ENCODE results near the gene DUSP8.
A peak's percentile ranks its signal among the peaks of the same experiment; 100 is the strongest.
"Not testable (repeated sequence)": the region's sequence is repeated elsewhere in the genome, so short reads cannot be mapped to it uniquely, and the experiment has no call there.

DUSP8 gene

DNA sequence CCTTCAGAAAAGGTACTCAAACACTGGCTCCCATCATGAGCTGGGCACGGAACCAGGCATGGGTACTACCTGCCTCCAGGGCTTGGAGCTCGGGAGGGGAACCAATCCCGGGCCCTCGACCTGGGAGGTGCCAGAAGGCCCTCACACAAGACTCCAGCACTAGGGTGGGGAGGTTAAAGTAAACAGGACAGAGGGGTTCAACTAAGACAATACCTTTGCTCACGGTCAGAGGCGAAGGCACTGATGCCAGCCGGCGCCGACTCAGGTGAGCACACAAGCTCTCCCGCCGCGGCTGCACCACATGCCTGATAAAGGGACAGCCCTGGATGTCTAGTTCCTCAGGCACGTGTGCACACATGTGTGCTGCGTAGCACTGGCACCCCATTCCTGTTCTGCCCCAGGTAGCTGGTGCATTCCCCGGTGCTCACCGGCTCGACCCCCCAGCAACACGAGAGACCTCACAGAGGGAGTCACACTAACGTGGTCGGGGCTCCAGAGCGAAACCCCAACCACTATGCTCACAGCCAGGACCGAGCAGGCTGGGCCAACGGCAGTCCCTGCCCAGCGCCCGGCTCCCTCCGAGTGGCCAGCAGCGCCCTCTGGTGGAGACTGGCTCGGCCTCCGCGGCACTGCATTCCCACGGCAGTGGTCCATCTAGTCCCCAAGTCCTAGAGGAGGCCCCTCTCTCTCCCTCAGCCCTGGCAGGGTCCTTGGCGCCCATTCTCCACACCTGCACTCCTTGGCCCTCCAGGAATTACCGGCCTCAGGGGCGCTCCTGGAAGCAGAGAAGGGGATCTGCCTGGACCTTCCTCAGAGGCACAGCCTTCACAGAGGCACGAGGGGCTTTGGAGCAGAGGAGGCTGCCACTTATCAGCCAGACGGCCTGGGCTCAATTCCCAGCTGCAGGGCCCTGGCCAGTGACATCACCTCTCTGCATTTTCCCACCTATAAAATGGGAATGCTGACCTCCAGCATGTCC lies 56.7 kb downstream of the DUSP8 start:
- peak; percentile 56 for DNase-seq (ENCODE audit: low read depth)

DNA sequence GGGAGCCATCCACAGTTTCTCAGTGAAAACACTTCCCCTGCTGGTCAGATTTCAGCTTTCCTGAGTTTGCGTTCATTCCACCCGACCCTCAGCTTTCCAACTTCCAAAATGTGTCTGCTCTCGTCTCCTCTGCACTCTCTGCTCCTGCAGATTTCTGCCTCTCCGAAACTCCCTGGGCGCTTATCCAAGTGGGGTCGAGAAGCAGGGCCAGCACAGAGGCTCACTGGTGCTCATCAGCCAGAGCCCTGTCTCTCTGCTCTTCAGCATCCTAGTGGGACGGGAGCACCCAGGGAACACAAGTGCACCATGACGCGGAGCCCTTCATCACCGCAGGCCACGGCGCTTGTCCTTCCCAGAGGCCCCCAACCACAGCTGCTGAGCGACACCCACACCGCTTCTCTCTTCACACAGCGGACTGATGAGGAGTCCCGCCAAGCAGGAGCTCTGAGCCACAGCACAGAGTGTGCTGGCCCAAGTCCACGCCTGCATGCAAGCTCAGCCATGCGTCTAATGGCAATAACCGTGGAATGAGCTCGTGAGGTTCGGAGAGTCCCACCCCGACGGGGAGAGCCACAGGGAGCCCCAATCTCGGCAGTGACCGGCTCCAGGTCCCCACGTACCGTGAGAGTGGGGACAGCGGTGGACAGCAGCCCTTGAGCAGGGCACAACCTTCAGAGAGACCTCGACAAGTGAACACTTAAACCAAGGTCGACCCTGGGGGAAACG lies 57.6 kb downstream of the DUSP8 start:
- no peak for DNase-seq (ENCODE audit: low read depth)

DNA sequence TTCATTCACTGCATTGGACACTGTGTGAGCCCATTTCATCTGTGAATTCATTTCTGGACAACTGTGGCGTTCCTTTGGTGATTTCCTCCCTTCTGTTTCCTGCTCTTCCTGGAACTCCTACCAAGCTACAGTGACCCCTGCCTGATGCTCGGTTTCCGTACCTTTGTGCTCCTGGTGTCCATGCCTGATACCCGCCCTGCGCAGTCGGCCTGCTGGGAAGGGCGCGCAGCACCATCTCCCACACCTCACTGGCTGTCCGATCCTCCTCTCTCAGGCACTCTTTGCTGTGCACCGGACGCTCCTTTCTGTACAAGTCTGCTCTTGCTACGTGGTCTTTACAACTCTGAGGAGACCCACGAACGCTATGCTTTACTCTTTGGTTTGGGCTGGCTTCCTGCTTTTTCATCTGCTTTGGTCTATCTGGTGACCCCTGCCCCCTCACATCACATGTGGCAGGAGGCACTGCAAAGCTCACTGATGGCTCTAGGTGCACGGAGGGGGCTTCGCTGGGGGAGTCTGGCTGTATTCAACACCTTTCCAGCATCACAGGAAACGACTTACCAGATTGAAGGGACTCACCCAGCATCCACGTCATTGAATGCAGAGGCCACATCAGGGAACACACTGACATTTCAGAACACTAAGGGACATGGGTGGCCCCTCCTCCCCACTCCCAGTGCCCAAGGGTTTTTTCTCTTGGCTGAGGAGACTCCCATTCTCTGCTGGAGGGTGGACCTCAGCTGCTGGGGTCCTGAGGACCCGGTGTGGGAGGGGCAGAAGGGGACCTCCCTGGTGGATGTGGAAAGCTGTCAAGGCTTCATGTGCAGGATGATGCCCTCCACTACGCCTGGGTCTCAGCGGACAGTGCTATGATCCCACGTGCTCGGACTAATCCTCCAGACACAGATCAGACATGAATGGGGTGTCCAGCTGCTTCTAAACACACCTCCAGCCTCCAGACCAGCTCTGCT lies 58.5 kb downstream of the DUSP8 start:
- DNase-seq (ENCODE audit: low read depth) = no peak

DNA sequence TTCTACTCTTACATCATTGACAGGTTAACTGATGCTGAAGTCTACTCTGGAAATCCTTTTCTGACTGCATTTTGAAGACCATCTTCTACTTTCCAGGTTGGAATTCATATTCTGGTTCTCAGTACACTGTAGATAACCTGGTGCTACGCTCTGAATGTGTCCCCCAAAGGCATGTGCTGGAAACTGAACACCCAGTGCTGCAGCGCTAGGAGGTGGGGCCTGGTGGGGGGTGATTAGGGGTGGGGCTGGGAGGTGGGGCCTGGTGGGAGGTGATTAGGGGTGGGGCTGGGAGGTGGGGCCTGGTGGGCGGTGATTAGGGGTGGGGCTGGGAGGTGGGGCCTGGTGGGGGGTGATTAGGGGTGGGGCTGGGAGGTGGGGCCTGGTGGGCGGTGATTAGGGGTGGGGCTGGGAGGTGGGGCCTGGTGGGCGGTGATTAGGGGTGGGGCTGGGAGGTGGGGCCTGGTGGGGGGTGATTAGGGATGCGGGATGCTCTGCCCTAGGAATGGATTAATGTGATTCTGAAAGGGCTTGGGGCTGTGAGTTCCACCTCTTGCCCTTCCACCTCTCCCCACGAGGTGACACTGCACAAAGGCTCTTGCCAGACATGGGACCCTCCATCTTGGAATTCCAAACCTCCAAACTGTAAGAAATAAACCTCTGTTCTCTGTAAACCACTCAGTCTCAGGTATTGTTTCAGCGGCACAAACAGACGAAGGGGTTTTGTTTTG lies 59.4 kb downstream of the DUSP8 start:
- not testable (repeated sequence) for DNase-seq (ENCODE audit: low read depth)

DNA sequence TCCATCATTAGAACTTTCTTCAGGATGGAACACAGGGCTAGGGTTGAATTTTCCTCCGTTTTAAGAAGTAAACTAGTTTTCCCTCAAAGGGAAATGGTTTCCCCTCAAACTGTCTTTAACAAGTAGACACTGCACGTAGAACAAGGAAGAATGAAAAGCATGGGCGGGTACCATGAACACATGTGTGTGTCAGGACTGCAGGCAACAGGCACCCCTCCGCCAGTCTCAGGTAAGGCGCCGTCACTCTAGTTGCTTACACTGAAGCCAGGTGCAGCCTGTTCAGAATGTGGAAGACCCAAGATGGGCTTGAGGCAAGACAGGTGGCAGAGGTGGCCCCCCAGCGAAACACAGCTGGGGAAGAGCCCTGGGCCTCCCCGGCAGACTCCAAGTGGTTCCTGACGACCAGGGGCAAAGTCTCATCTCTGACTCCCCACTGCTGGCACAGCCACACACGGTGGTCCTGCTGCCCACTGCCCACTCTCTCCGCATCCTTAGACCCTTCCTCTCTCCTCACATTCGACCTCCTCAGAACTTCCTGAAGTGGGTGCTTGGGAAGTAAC lies 60.1 kb downstream of the DUSP8 start:
- no peak for DNase-seq (ENCODE audit: low read depth)

DNA sequence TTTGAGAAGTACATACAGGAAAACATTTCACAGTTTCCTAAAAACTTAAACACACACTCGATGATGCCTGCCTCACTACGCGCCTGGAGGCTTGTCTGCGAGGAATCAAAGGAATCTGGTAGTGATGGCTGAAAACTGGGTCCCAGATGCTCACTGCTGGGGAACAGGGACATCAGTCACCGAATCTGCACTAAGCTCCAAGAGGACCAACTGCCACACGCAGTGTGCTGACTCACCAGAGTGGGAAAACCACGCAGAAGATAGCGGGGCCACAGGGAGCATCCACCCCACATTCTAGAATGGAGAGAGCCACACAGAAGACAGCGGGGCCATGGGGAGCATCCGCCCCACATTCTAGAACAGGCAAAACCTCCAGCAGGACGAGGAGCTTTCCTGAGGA lies 61.1 kb downstream of the DUSP8 start:
- DNase-seq (ENCODE audit: low read depth) = no peak

DNA sequence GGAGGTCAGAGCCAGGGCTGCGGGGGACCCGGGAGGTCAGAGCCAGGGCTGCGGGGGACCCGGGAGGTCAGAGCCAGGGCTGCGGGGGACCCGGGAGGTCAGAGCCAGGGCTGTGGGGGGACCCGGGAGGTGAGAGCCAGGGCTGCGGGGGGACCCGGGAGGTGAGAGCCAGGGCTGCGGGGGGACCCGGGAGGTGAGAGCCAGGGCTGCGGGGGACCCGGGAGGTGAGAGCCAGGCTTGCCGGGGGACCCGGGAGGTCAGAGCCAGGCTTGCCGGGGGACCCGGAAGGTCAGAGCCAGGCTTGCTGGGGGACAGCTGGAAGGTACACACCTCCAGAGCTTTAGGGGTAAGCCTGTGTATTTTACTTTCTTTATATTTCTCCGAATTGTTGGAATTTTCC lies 61.7 kb downstream of the DUSP8 start:
- not testable (repeated sequence) for DNase-seq (ENCODE audit: low read depth)

DNA sequence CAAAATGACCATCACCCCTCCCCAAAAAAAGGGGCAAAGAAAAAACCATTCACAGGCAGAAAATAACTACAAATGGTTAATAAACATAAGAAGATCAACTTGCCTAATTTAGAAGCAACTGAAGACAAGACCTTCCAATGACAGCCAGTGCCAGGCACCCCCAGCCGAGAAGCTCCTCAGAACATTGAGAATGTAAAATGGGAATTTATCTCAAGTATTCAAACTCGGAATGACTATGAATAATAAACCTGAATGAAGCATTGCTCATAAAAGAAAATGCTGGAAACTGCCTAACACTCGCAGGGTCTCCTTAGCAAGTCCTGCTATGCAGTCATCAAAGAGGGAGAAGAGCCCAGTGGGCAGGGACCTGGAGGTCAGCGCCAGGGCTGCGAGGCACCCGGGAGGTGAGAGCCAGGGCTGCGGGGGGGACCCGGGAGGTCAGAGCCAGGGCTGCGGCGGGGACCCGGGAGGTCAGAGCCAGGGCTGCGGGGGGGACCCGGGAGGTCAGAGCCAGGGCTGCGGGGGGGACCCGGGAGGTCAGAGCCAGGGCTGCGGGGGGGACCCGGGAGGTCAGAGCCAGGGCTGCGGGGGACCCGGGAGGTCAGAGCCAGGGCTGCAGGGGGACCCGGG lies 62.3 kb downstream of the DUSP8 start:
- DNase-seq (ENCODE audit: low read depth) = no peak

DNA sequence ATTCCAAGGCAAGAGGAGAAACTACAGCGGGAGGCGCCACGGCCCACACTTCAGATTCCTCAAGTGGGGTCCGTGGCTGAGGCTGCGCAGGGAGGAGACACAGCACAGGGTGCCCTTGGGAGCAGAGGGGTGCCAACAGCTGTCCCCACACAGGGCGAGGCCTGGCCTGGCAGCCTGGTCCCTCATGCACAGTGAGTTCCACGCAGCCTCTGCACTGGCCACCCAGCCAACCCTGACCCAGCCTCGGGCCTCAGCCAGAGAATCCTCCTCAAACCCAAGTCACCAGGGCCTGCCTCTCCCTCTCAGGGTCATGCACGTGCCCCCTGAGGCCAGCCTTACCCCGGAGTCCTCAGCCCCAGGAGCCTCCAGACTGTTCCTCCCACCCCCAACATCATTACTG lies 63.1 kb downstream of the DUSP8 start:
- DNase-seq (ENCODE audit: low read depth) = no peak

DNA sequence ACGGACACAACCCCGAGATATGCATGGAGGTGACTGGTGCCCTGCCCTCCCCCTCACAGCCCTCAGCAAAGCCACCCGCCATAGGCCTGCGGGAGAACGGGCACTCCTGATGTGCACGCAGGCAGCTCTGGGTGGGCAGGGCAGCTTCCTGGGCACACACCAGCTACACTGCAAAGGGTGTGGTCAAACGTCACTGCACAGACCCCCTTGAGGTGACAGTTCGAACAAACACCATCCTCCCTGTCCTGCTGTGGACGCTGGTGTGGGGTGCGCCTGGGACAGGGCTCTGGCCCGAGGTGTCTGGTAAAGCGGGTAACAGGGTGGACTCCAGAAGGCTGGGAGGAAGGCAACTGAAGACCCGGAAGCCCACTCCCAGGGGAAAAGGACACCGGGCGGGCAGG lies 63.6 kb downstream of the DUSP8 start:
- no peak for DNase-seq (ENCODE audit: low read depth)

DNA sequence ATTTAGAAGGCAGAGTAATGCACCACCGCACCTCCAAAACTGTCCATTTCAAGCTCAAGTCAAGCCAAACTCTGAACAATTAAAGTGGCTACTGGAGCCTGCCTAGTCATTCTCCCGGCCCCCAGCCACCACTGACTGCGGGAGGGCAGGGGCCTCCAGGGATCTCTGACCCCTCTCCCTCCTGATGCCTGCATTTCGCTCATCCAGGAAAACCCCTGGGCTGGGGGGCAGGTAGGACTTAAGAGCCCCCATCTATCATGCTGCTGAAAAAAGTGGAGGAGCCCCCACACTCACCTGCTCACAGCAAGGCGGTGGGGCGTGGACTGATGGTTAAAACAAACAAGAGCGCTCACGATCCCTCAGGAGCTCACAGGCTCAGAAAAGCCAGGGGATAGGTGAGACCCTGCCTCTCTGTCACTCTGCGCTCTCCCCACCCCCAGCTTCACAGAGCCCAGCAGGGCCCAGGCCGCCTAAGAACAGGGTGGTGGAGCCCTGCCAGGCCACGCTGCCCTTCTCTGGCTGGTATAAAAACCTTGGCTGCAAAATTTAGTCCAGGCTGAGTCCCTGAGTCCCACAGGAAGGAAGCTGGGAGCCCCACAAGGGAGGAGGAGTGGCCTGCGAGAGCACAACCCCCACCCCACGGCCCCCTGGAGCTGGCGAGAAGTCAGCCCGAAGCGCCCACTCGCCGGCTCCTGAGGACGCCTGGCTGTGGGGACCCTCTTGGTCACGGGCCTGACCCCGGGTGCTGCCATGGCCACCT lies 64.5 kb downstream of the DUSP8 start:
- no peak for DNase-seq (ENCODE audit: low read depth)

DNA sequence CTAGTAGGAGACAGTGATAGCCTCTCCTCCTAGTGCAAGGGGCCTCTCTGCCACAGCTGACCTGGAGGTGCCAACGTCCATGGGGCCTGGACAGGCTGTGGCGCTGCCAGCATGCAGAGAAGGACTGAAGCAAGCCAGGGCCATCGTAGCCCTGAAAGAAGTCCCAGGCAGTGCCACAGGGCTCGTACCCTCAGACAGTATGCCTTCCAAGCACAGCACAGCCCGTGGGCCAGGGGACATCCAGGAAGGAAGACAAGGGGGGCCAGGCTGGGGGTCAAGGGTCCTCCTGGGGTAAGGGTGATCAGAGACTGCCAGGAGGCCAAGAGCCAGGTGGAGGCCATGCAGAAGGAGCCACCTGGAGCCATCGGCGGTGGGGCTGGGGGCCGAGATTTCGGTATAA lies 65.1 kb downstream of the DUSP8 start:
- no peak for DNase-seq (ENCODE audit: low read depth)

DNA sequence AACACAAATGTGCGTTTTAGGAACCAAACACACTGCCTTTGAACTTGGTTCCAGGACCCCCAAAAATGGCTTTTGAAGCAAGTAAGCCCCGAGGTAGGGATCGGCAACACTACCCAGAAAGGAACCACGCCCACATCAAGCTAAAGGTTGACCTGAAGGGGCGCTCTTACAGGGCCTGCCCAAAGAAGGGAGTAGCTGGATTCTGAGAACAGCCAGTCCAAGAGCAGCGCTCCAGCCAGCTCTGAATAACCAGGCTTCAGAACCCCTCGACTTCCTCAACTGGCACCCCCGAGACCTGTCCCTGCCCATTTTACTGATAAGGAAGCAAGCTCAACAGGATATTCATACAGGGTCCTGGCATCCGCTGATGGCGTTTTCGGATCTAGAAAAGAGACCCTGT lies 66.6 kb downstream of the DUSP8 start:
- DNase-seq (ENCODE audit: low read depth) = no peak

DNA sequence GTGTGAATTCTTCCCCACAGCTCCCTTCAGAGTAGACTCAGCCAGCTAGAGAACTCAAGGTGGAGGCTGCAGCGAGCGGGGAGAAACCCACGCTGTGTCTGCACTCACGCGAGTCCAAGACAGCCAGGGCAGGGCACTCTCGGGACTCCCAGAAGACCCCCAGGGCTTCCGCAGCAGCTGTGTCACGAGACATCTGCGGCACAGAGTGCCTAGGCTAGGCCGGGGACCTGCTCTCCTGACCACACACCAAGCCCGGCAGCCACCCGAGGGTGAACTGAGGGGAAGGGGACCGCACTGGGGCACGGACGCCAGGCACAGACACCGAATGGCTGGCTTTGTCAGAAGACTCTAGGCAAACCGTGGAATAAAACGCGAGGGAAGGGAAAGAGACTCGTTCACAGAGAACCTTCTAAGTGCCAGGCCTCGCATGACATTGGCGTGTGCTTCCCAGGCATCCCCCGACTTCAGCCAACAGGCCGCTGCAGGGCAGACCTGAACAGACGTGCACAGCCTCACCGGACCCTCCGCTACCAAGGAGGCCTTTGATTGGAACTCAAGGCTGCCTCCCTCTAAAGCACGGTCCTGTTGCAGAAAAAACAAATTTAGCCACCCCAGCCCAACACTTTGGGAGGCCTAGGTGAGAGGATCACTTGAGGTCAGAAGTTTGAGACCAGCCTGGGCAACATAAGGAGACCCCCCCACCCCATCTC lies 67.3 kb downstream of the DUSP8 start:
- DNase-seq (ENCODE audit: low read depth) = no peak

DNA sequence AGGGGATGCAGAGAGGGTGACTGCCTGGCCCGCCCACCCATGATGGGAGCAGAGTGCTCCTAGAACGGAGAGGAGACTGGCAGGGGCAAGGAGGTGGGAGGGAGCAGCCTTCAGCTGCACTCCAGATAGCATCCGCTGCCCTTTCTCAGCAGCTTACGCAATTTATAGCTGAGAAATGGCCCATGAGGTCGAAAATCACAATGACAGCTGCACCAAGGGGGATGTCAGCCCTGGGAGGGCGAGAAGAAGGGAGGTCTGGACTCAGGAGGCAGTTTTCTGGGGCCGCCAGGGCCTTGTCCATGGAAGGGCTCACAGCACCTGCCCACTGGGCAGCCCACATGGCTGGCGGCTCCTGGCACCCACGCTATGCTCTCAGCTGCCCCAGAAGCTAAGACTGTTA lies 67.9 kb downstream of the DUSP8 start:
- DNase-seq (ENCODE audit: low read depth) = no peak

Data from iris pigment epithelial cell (primary cell).